GM19372 (cell line): Measurements from ENCODE around the gene C19orf25.

Experiments used
- ATAC-seq: cut with Tn5 transposase; IDR thresholded peaks from one replicate; pipeline ENCODE4 v1.9.1; 2021; ENCODE audit warnings: mild to moderate bottlenecking, low read depth, moderate library complexity; ENCODE audit not compliant: unreplicated experiment

C19orf25 gene

DNA sequence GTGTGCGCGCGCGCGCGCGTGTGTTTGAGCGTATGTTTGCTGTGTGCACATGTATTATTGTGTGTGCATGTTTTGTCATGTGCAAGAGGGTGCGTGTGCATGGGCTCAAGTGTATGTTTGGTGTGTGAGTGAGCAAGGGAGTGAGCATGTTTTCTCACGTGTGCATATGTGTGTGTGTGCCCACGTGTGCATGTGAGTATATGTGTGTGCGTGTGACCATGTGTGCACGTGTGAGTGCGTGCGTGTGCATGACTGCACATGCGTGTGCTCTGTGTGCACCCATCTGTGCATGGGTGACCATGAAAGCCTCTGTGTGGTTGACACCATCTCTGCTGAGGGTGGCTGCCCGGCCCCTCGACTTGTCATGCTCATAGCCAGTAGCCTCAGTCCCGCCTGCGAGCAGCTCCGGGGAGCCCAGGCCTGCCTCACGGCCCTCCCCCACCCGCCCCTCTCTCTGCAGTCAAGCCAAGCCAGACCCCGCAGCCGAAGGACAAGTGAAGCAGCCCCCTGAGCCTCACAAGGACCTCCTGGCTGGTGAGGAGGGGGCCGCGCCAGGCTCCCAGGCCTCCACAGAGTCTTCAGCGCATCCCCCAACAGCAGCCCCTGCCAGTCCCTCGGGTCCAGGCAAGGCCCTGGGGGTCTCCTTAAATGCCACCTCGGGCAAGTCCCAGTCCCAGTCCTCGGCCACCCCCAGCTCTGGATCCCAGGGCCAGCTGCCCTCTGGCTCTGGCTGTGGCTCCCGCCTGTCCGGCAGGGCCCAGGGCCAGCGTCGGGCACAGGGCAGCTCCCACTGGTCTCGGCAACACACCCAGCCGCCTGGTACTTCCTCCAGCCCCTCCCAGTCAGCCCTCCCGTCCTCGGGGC lies 17.9 kb upstream of the C19orf25 start:
- no peak for ATAC-seq

DNA sequence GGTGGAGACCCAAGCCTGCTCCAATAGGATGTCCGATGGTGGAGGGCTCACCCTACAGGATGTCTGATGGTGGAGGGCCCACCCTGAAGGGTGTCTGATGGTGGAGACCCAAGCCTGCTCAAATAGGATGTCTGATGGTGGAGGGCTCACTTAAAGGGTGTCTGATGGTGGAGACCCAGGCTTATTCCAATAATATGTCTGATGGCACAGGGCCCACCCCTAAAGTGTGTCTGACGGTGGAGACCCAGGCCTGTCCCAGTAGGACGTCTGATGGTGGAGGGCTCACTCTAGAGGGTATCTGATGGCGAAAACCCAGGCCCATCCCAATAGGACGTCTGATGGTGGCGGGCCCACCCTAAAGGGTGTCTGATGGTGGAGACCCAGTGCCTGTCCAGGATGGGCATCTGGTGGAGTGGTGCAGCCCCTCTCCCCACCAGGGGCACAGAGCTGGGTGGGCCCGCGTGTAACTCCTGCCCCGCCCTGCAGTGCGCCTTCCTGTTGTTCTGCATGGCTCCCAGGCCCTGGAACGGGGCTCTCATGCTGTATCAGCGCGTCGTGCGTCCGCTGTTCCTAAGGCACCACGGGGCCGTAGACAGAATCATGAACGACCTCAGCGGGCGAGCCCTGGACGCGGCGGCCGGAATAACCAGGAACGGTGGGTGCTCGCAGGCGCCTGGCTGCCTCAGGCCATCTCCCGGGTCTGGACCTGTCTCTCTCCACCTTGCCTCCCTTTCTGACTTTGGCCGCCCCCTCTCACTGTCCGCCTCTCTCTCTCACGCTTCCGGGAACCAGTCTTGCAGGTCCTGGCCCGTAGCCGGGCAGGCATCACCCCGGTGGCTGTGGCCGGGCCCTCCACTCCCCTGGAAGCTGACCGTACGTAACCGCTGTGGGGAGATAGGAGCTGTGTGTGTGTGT lies 17.0 kb upstream of the C19orf25 start:
- ATAC-seq, result no peak

DNA sequence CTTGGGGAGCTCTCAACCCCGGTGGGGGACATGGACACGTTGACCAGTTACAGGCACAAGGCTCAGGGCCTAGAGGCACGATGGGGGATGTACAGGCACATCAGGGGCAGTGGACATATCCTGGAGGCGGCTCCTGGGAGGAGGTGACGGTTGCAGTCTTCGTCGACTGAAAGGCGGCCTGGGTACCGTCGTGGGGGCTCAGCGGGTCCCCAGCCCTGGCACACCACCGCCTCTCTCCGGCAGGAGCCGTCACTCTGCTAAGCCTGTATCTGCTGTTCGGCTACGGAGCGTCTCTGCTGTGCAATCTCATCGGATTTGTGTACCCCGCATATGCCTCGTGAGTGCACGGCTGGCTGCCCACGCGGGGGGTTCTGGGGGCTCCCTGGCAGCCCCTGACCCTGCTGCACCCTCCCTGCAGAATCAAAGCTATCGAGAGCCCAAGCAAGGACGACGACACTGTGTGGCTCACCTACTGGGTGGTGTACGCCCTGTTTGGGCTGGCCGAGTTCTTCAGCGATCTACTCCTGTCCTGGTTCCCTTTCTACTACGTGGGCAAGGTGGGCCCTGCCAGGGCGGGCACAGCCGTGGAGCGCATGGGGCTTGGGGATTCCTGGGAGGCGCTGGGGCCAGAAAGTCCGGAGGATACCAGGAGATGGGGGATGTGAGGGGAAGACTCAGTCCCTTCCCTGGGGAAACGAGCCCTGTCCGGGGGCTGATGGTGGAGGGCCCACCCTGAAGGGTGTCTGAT lies 16.2 kb upstream of the C19orf25 start:
- no peak for ATAC-seq

DNA sequence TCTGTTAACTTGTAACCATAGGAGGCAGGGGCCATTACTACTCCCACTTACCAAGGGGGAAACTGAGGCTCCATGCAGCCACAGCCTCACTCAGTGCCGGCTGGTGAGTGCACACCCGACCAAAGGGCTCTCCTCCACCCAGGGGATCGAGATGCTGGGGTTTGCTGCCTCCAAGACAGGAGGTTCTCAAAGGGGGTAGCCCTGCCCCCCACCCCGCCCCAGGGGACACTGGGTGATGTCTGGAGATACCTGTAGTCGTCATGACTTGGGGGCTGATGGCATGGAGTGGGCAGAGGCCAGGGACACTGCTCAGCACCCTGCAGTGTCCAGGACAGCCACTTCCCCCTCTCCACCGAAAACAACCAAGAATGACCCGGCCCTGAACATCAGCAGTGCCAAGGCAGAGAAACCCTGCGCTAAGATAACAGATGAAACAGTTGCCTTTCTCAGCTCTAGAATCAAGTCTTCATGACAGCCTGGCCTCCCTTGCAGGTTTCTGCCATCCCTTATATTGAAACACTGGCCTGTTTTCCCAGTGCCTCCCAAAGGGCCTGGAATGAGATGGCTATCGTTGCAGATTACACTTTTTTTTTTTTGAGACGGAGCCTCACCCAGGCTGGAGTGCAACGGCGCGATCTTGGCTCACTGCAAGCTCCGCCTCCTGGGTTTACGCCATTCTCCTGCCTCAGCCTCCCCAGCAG lies 15.2 kb upstream of the C19orf25 start:
- no peak for ATAC-seq

DNA sequence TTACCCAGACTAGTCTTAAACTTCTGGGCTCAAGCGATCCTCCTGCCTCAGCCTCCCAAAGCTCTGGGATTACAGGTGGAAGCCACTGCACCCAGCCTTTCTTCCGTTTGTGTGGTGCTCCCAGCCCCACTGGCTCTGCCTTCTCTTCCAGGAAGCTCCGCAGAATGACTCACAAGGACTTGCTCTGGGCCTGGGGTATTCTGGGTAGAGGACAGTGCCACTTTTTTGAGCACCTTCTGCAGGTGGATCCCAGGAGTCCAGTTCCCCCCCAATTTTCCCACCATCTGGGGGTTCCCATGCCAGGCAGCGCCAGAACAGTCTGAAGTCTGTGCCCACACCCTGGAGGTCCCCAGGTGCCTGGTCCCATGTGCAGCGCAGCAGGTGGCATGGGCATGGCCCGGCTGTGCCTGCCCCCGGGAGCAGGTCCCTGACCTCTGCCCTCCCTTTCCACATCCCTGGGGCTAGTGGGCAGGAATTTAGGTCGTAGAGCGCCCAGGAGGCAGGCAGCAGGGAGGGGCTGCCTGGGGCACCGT lies 13.5 kb upstream of the C19orf25 start:
- no peak for ATAC-seq

DNA sequence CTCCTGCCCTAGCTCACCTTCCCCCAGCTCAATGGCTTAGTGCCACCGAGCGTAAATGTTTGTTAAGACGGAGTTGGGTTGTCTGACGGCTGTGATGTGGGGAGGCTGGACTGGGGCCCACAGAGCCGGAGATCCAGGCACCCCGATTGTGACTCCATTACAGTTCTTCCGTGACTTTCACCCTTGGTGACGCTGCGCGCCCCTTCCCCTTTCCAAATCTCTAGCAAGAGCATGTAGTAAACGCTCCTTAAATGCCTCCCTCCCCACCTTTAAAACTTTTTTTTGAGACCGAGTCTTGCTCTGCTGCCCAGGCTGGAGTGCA lies 12.8 kb upstream of the C19orf25 start:
- no peak for ATAC-seq

DNA sequence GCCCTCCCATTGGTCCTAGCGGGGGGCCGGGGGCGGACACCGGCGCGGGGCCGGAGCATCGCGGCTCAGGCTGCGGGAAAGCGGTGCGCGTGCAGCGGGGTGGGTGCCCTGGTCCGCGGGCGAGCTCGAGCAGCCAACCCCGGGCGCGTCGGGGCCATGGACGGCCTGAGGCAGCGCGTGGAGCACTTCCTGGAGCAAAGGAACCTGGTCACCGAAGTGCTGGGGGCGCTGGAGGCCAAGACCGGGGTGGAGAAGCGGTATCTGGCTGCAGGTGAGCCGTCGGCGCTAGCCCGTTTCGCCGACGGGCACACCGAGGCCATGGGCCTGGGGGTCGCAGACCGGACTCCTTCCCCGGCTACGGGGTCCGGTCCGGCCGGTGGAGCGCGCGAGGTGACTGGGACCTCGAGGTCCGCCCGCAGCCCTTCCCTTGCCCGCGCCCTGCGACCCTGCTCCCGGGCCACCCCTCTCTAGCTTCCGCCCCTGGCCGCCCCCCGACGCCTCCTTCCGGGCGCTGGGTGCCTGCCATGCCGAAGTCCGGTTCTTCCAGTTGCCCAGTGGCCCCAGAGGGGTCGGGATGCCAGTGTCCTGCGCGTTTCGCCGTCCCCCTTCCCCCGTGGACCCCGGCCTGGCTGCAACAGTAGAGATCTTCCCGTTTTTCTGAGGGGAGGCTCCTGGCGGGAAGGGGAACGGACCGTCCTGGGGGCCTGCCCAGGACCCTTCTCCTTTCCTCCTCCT lies 12.3 kb upstream of the C19orf25 start, which contains the start of gene REEP6:
Gene REEP6 (plus strand): TSS at position 68 of the 735 bp plus-strand sequence. CDS start 89 bp downstream, at position 157.
- no peak for ATAC-seq

DNA sequence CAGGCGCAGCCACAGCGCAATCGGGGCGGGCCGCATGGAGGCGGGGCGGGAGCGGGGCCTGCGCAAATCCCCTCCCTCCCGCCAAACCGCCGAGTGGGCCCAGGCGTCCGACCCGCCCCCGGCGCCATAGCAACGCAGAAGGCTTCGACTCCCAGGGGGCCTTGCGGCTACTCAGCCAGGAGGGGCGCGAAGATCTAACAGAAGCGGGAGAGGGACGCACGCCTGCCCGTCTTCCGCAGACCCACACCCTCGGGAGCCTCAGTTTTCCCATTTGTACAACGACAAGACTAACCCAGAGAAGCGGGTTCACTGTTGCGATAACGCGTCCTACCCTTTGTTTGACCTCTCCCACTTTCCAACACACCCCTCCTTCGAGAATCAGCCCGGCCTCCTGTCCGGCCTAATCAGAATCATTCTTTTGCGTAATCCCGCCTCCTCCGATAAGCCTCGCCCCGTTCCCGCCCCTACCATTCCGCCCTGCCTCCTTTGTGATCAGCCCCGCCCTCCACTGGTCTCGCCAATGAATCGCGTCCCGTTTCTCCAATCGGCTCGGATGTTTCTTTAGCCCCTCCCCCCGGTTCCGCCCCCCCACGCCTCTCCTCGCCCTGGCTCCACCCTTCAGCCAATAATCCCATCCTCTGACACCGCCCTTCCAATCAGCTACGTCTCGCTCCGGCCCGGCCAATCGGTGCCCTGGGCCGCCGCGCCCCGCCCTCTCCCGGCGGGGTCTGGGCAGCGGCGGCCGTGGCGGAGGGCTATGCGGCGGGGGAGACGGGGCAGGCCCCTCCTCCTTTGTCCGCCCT lies 11.5 kb upstream of the C19orf25 start, which contains the start of gene PCSK4:
Gene PCSK4 (minus strand): TSS at position 40 of the 803 bp plus-strand sequence. CDS start 4 bp downstream, at position 36.
- ATAC-seq, result peak; percentile 85

DNA sequence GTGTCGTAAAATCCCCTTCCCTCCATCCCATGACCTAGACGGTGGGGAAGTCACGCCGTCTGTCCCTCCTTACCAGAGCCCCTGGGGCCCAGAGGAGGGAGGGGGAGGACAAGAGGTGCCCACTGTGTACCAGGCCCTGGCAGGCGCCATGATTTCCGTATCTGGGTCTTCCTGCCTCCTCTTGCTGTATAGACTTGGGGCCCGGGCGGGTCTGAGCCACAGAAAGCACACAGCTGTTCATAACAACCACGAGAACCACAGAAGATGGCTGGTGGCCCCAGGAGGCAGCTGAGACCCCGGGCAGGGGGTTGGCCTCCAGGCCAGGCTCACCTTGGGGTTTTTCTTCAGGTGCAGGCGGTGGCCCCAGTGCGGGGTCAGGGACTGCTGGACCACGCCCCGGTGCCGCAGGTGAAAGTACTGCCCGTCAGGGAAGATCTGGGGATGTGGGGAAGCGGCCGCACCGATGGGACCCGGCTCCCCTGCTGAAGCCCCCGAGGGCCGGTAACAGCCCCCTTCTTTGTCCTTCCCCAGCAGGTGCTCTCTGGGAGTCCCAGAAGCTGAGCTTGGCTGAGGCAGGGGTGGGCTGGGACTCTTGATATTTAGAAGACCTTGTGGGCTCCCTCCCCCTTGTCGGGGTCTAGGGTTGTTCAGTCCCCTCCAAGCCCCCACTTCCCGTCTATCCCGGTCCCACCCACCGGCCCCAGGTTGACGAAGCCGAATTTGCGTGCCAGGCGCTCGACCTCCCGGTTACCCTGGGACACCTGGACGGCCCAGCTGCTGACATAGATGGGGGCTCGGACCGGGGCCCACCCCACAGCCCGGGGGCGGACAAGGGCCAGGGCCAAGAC lies 10.7 kb upstream of the C19orf25 start:
- no peak for ATAC-seq

DNA sequence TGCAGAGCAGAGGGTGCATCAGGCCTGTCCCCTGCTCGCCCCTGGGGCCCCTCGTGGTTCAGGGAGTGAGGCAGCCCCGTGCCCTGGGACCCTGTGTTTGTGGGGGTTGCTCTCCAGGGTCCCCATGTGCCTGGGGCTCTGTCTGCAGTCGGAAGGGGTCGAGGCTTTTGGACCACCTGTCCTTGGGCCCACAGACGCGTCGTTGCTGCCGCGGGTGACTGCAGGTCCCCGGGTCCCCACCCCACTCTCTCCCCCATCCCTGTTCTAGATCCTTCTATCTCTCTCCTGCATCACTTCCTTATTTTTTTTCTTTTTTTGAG lies 9.2 kb upstream of the C19orf25 start:
- ATAC-seq, result no peak

DNA sequence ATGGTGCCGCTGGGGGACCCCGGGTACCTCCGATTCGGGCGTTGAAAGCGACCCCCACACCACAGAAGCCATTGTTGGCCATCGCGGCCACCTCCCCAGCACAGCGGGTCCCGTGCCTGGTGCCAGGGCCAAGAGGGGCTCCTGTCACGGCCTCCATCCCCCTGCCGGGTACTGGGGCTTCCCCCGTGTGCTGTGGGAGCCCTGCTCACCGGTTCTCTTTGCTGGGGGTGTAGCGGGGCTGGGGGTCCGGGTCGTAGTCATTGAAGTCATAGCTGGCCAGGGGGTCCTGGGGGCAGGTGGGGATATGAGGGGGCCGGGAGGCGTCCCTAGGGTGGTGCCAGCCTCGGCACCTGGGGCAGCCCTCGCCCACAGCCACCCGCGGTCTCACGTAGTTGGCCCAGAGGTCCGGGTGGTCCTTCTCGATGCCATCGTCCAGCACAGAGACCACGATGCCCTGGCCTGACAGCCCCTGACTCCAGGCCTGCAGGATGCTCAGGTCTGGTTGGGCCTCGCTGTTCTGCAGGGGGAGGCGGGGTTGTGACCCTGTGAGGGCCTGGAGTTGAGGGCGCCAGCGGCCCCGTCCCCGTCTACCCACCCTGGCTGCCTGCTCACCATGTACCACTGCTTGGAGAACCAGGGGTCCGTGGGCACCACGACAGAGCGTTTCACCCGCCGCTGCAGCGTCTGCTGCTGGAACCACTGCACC lies 8.7 kb upstream of the C19orf25 start:
- no peak for ATAC-seq

DNA sequence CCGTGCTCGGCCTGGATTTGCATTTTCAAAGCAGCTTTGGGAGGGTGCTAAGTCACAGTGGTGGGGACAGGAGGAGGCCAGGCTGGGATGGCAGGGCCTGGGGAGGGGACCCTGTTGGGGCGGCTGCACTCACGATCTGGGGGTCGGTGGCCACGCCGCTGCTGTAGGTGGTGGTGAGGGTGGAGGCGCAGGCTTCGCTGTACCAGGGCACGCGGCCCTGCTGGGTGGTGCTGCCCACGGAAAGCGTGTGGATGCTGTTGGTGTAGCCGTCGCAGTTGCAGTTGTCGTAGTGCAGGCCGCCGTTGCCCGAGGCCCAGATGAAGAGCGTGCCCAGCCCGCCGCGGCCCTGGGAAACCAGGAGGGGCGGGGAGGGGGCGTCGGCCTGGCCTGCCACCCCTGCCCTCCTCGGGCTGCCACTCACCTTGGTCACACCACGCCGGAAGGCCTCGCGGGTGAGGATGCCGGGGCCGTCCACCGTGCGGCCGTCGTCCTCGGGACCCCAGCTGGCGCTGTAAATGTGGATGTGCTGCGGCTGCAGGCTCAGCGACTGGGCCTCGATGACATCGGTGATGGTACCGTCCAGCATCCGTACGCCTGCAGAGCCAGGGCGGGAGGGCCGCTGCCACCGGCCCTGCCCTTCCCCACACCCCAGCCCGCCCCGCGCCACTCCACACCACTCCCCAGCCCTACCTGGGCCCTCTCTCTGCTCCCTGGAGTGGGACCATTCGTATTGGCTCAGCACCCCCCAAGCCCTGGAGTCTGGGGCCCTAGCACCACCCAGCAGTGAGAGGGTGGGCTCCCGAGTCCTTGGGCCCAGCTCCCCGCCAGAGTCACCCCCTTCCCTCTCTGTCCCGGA lies 7.9 kb upstream of the C19orf25 start:
- no peak for ATAC-seq

DNA sequence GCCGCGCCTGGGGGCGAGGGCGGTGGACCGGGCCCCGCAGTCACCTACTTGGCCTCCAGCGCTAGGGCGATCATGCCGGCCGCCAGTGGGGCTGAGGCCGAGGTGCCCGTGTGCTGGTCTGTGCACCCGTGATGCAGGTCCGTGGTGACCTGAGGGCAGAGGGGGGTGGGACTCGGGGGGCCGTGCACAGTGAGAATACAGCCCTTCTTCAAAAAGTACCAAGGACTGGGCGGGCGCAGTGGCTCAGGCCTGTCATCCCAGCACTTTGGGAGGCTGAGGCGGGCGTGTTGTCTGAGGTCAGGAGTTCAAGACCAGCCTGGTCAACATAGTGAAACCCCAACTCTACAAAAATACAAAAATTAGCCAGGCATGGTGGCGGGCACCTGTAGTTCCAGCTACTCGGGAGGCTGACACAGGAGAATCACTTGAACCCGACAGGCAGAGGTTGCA lies 5.0 kb upstream of the C19orf25 start:
- no peak for ATAC-seq

DNA sequence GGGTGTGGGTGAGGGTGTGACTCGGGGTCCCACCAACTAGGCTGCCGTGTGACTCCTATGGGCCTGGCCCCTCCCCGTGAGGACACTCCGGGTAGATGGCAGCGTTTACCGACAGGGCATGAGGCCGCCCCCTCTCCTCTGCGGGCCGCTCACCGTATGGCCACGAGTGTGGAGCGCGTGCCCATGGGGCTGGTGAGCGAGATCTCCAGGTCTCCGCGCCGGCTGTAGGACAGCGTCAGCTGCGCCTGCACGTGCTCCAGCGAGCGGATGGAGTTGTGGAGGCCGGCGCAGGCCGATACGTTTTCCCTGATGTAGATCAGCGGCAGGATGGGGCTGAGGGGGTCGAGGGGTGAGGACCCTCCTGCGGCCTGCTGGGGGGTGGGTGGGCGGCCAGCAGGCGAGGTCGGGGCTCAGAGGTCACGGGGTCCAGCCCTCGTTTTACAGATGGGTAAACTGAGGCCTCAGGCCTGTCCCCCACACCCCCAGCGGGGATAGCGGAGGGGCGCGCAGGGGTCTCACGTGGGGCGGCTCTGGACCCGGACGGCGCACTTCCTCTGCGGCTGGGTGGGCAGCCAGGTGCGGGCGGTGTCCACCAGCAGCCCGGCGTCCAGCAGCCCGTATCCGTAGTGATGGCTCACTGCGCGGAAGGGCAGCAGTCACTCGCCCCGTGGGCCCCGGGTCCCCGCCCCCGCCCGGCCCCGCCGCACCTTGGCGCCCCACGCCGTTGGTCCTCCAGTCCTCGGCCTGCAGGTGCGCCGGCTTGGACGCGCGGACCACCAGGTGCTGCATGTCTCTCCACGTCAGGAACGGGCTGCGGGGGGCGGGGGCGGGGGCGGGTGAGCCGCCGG lies 4.3 kb upstream of the C19orf25 start:
- no peak for ATAC-seq
